GM23248 (cell line): ENCODE results near the gene IL19. TPM values are rescaled to one million over a fixed set of nuclear protein-coding genes. Genes with fewer than 3 reads are reported as not detected.
"Not testable (repeated sequence)": the region's sequence is repeated elsewhere in the genome, so short reads cannot be mapped to it uniquely, and the experiment has no call there.

Source experiments
- DNase-seq: peaks from one replicate; pipeline ENCODE4 v3.0.0-alpha.2; 2015
- H2AFZ ChIP-seq: fragments of 200-600 bp; sonication (generic); 2 replicates; pipeline ENCODE4 v1.6.1; 2016; ENCODE audit warnings: antibody characterized with exemption
- H3F3A ChIP-seq: fragments of 200-600 bp; sonication (generic); 2 replicates; pipeline ENCODE4 v1.6.1; 2016; ENCODE audit warnings: mild to moderate bottlenecking, antibody characterized with exemption, mixed run types; ENCODE audit not compliant: insufficient read depth
- H3K27ac ChIP-seq: fragments of 200-600 bp; sonication (generic); 2 replicates; pipeline ENCODE4 v1.5.1; 2016; ENCODE audit warnings: mild to moderate bottlenecking
- H3K27me3 ChIP-seq: fragments of 200-600 bp; sonication (generic); replicated peaks from 2 replicates; pipeline ENCODE4 v1.6.1; 2016; ENCODE audit warnings: mild to moderate bottlenecking; ENCODE audit not compliant: insufficient read depth
- H3K36me3 ChIP-seq: fragments of 200-600 bp; sonication (generic); 2 replicates; pipeline ENCODE4 v1.6.1; 2016; ENCODE audit warnings: low read depth, mild to moderate bottlenecking
- H3K4me1 ChIP-seq: fragments of 200-600 bp; sonication (generic); 2 replicates; pipeline ENCODE4 v1.6.1; 2016; ENCODE audit warnings: mild to moderate bottlenecking; ENCODE audit not compliant: insufficient read depth
- H3K4me2 ChIP-seq: fragments of 200-600 bp; sonication (generic); one replicate; pipeline ENCODE4 v1.6.1; 2016; ENCODE audit warnings: mild to moderate bottlenecking; ENCODE audit not compliant: unreplicated experiment
- H3K4me3 ChIP-seq: fragments of 200-600 bp; sonication (generic); 2 replicates; pipeline ENCODE4 v1.5.1; 2016; ENCODE audit warnings: mild to moderate bottlenecking
- H3K79me2 ChIP-seq: fragments of 200-600 bp; sonication (generic); 2 replicates; pipeline ENCODE4 v1.6.1; 2016; ENCODE audit warnings: mild to moderate bottlenecking; ENCODE audit not compliant: insufficient read depth
- H3K9ac ChIP-seq: fragments of 200-600 bp; sonication (generic); 2 replicates; pipeline ENCODE4 v1.6.1; 2016; ENCODE audit warnings: mild to moderate bottlenecking
- H3K9me2 ChIP-seq: fragments of 200-600 bp; sonication (generic); 2 replicates; pipeline ENCODE4 v1.6.1; 2016; ENCODE audit warnings: mixed run types, mild to moderate bottlenecking, moderate library complexity; ENCODE audit not compliant: insufficient read depth
- H3K9me3 ChIP-seq: fragments of 200-600 bp; sonication (generic); one replicate; pipeline ENCODE4 v1.6.1; 2017; ENCODE audit warnings: low read depth
- H4K20me1 ChIP-seq: fragments of 200-600 bp; sonication (generic); 2 replicates; pipeline ENCODE4 v1.6.0; 2016; ENCODE audit not compliant: insufficient read depth
- EZH2 ChIP-seq: fragments of 200-600 bp; sonication (generic); IDR thresholded peaks from 2 replicates; pipeline ENCODE4 v1.6.1; 2018; ENCODE audit warnings: antibody characterized with exemption, mild to moderate bottlenecking; ENCODE audit not compliant: insufficient read depth, poor library complexity, severe bottlenecking
- EZH2phosphoT487 ChIP-seq: fragments of 200-600 bp; sonication (generic); IDR thresholded peaks from 2 replicates; pipeline ENCODE4 v1.6.1; 2018; ENCODE audit warnings: antibody characterized with exemption, moderate library complexity, mild to moderate bottlenecking, low read depth; ENCODE audit not compliant: insufficient read depth
- WGBS, 2 experiments: methylation state at CpG; one replicate each; pipeline ENCODE4 v1.1.6; 2015 to 2017; ENCODE audit warnings: low lambda C conversion rate in 2 of 2, low coverage in 1 of 2; ENCODE audit errors: missing lambda C conversion rate in 2 of 2; 5-methylcytosine and 5-hydroxymethylcytosine counted together
- in situ Hi-C: fragments of 300-500 bp; cut with MboI; formaldehyde crosslinking; loops from 2 replicates; pipeline ENCODE4 v1.15.0; 2020
- polyA plus RNA-seq: library from polyadenylated mRNA; unstranded; fragments of >200 nt; fragmentation: Nextera tagmentation; extraction: Ambion mirVana; gene quantifications from 2 replicates; pipeline ENCODE4 v1.2.1, GENCODE V29; 2016
- total RNA-seq: library from RNA; depleted of rRNA; stranded (reverse); fragments of >200 nt; shearing (Covaris generic); gene quantifications from 2 replicates; pipeline ENCODE4 v1.2.3, GENCODE V29; 2014

IL19 gene
- total and polyA plus RNA-seq, 2 experiments from 2014 or later: not detected

- H3K27ac ChIP-seq: no peak overlapping the region
- no peaks in the 10 kb centered on the region; the same call in 1 of the 2 replicates for H3K27me3 ChIP-seq
- no peaks in the 10 kb centered on the region for H3K36me3 ChIP-seq
- no peak overlapping the region for H3K9ac ChIP-seq
- no peak overlapping the region for H3K4me2 ChIP-seq
- TF ChIP-seq EZH2phosphoT487 (no peak), EZH2 (no peak)
- no peaks in the 10 kb centered on the region for H3K9me3 ChIP-seq
- H3K79me2 ChIP-seq: no peaks in the 10 kb centered on the region
- no peak overlapping the region for H3K4me3 ChIP-seq
- no peaks in the 10 kb centered on the region for H4K20me1 ChIP-seq
- no peaks in the 10 kb centered on the region for H3F3A ChIP-seq
- H3K9me2 ChIP-seq: no peaks in the 10 kb centered on the region
- 0 out of 2 replicates have a peak, but pooled peaks cover 10% of the 10 kb centered on the region for H3K4me1 ChIP-seq
- H2AFZ ChIP-seq: no peak overlapping the region
- WGBS, 2 experiments: 68 to 76% methylated on average over 3 of the region's 3 CpGs
- in situ Hi-C loops: no loop called here
- no peak for DNase-seq
Measured at GRCh38 chr1:206774093-206774492, 3.5 kb downstream of the IL19 start.

DNA sequence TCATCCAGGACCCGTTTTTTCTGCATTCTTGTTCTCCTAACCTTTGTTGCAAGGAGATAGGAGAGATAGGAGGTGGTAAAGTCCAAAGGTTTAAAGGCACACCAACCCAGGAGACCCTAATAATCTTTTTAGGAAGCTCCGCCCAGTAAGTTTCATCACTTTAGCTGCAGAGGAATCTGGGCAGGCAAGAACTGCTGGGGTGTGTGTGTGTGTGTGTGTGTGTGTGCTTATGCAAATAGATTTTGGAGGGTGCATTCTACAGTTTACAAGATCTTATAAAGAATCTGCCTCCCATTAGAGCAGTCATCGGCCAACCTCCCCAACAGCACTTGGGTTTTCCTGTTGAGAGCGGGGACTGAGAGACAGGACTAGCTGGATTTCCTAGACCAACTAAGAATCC, 5.7 kb downstream of the IL19 start:
- 51 to 52% methylated on average over 4 of the region's 4 CpGs for WGBS, 2 experiments
- no peaks in the 10 kb centered on the region for H3F3A ChIP-seq
- 0 out of 2 replicates have a peak, but pooled peaks cover 2% of the 10 kb centered on the region for H3K4me1 ChIP-seq
- no peak overlapping the region for H3K4me2 ChIP-seq
- TF ChIP-seq EZH2 (no peak), EZH2phosphoT487 (no peak)
- no peak overlapping the region for H3K4me3 ChIP-seq
- no peaks in the 10 kb centered on the region for H3K9me2 ChIP-seq
- no peak overlapping the region for H3K9ac ChIP-seq
- H4K20me1 ChIP-seq: no peaks in the 10 kb centered on the region
- no peaks in the 10 kb centered on the region; the same call in 1 of the 2 replicates for H3K27me3 ChIP-seq
- no peak overlapping the region for H2AFZ ChIP-seq
- in situ Hi-C loops: no loop called here
- no peaks in the 10 kb centered on the region for H3K9me3 ChIP-seq
- no peak overlapping the region for H3K27ac ChIP-seq
- no peaks in the 10 kb centered on the region for H3K79me2 ChIP-seq
- H3K36me3 ChIP-seq: no peaks in the 10 kb centered on the region
- no peak for DNase-seq

DNA sequence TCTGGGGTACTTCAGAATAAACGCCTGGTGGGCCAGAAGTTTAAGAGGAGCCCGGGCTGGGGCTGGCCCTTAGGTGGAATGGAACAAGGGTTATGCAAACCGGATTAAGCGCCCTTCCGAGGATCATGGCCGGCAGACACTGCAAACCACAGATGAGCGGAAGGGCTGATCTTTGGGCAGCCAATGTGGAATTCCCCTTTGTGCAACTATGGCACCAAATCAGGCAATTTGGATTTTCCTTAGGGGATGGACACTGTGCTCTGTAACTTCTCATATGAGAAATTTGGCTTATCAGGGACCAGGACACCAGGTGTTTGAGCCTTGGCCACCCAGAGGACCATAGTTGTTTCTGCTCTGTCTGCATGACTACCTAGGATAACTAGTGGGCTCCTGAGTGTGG, 7.5 kb downstream of the IL19 start:
- no peaks in the 10 kb centered on the region for H3K9me2 ChIP-seq
- H3K4me2 ChIP-seq: no peak overlapping the region
- 49 to 52% methylated on average over 7 of the region's 7 CpGs for WGBS, 2 experiments
- H3F3A ChIP-seq: no peaks in the 10 kb centered on the region
- H3K27ac ChIP-seq: no peak overlapping the region
- H3K4me1 ChIP-seq: no peaks in the 10 kb centered on the region
- DNase-seq: no peak
- H3K9ac ChIP-seq: no peak overlapping the region
- H4K20me1 ChIP-seq: no peaks in the 10 kb centered on the region
- in situ Hi-C loops: no loop called here
- no peaks in the 10 kb centered on the region for H3K36me3 ChIP-seq
- H2AFZ ChIP-seq: no peak overlapping the region
- no peaks in the 10 kb centered on the region for H3K79me2 ChIP-seq
- no peaks in the 10 kb centered on the region for H3K9me3 ChIP-seq
- H3K27me3 ChIP-seq: no peaks in the 10 kb centered on the region; the same call in 1 of the 2 replicates
- TF ChIP-seq EZH2phosphoT487: no peak
- TF ChIP-seq EZH2: no peak
- H3K4me3 ChIP-seq: no peak overlapping the region

DNA sequence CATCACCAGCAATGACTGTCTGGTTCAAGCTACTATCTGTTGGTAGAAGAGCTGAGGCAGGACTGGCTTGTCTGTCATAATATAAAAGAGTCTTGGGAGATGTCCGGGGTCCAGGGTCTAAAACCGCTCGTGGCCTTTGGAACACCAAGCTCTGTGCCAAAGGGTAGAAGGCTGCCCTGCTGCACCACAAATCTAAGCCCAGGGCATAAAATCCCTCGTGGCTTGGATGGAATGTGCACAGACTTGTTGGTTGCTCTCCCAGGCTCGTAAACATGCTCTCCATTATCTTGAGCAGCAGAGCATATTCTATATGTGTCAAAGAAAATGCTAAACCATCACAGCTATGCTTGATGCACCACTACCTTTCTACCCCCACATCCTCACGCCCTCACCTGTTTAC, 8.3 kb downstream of the IL19 start:
- H3K36me3 ChIP-seq, H3K27me3 ChIP-seq, H4K20me1 ChIP-seq, H3K9me2 ChIP-seq, H3K27ac ChIP-seq, in situ Hi-C loops, DNase-seq, H3K9me3 ChIP-seq, H3K4me1 ChIP-seq, H3K4me3 ChIP-seq, H3K4me2 ChIP-seq, H3F3A ChIP-seq, H2AFZ ChIP-seq, H3K79me2 ChIP-seq, H3K9ac ChIP-seq: not testable (repeated sequence)
- 60 to 65% methylated on average over 6 of the region's 6 CpGs for WGBS, 2 experiments

DNA sequence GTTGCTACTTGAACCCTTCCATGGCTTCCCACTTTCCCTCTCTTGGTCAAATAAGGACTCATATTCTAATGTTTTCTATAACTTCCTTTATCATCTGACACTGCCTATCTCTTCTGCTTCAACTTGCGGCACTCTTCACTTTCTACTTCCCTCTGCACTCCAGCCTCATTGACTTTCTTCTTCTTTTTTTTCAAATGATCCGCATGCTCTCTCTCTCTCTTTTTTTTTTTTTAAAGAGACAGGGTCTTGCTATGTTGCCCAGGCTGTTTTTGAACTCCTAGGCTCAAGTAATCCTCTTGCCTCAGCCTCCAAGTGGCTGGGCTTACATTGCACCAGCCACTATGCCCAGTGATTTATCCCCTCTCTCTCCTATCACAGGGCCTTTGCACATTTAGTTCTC, 9.1 kb downstream of the IL19 start:
- Histone ChIP-seq H3K79me2 (no peaks in the 10 kb centered on the region), H3K27ac (no peak overlapping the region), H3K9me2 (no peaks in the 10 kb centered on the region), H4K20me1 (no peaks in the 10 kb centered on the region), H3K9ac (no peak overlapping the region), H3K9me3 (no peaks in the 10 kb centered on the region), H3K4me1 (no peaks in the 10 kb centered on the region), H3K36me3 (no peaks in the 10 kb centered on the region), H3F3A (no peaks in the 10 kb centered on the region), H3K27me3 (no peaks in the 10 kb centered on the region; the same call in 1 of the 2 replicates), H3K4me2 (no peak overlapping the region), H3K4me3 (no peak overlapping the region), H2AFZ (no peak overlapping the region)
- no peak for DNase-seq
- TF ChIP-seq EZH2: no peak
- no peak for TF ChIP-seq EZH2phosphoT487
- 86 to 88% methylated on average over 2 of the region's 2 CpGs for WGBS, 2 experiments
- in situ Hi-C loops: no loop called here
